OCI-LY7 (cell line): ENCODE results near the gene SYT7.

ENCODE experiments used
- CTCF ChIP-seq: fragments of 200-600 bp; sonication (generic); conservative IDR thresholded peaks from 2 replicates; pipeline ENCODE4 v1.5.1; 2014; ENCODE audit warnings: mild to moderate bottlenecking, antibody characterized with exemption, low read length, moderate library complexity, mixed read lengths
- EZH2phosphoT487 ChIP-seq: fragments of 200-600 bp; sonication (generic); IDR thresholded peaks from 2 replicates; pipeline ENCODE4 v1.6.1; 2018; ENCODE audit warnings: low read depth, borderline replicate concordance, mild to moderate bottlenecking, mixed run types, antibody characterized with exemption, low read length, moderate library complexity, mixed read lengths

- TF ChIP-seq CTCF (no peak), EZH2phosphoT487 (no peak)
Measured at GRCh38 chr11:61618978-61619377, 38.1 kb upstream of the SYT7 start.
